Mucosa of rectum (tissue), 2 donors: ENCODE data around the gene MMAA.
"Not testable (repeated sequence)": the region's sequence is repeated elsewhere in the genome, so short reads cannot be mapped to it uniquely, and the experiment has no call there.

Experiments used
- H3K27ac ChIP-seq, 2 donors: one replicate each; pipeline ENCODE4 v1.7.0; 2013; ENCODE audit warnings: inconsistent platforms in 2 of 2, low read depth in 2 of 2, low read length in 2 of 2
- H3K27me3 ChIP-seq, 2 donors: one replicate each; pipeline ENCODE4 v1.7.0; 2013; ENCODE audit warnings: low read length in 2 of 2; ENCODE audit not compliant: control insufficient read depth in 2 of 2, insufficient read depth in 2 of 2
- H3K36me3 ChIP-seq, 2 donors: one replicate each; pipeline ENCODE4 v1.7.0; 2013; ENCODE audit warnings: low read length in 2 of 2; ENCODE audit not compliant: control insufficient read depth in 2 of 2, insufficient read depth in 2 of 2
- H3K4me1 ChIP-seq, 2 donors: one replicate each; pipeline ENCODE4 v1.7.0; 2013; ENCODE audit warnings: low read length in 2 of 2, mild to moderate bottlenecking in 1 of 2; ENCODE audit not compliant: control insufficient read depth in 2 of 2, insufficient read depth in 2 of 2
- H3K4me3 ChIP-seq, 2 donors: one replicate each; pipeline ENCODE4 v1.7.0; 2013; ENCODE audit warnings: low read length in 2 of 2
- H3K9ac ChIP-seq, 2 donors: one replicate each; pipeline ENCODE4 v1.7.0; 2013; ENCODE audit warnings: low read length in 2 of 2, low read depth in 1 of 2, mild to moderate bottlenecking in 1 of 2
- H3K9me3 ChIP-seq, 2 donors: one replicate each; pipeline ENCODE4 v1.7.0; 2013; ENCODE audit warnings: low read length in 2 of 2; ENCODE audit not compliant: control insufficient read depth in 2 of 2
- donor health status: healthy.
- donor health status: Normal muscosa, but diverticular disease.

The MMAA gene

DNA sequence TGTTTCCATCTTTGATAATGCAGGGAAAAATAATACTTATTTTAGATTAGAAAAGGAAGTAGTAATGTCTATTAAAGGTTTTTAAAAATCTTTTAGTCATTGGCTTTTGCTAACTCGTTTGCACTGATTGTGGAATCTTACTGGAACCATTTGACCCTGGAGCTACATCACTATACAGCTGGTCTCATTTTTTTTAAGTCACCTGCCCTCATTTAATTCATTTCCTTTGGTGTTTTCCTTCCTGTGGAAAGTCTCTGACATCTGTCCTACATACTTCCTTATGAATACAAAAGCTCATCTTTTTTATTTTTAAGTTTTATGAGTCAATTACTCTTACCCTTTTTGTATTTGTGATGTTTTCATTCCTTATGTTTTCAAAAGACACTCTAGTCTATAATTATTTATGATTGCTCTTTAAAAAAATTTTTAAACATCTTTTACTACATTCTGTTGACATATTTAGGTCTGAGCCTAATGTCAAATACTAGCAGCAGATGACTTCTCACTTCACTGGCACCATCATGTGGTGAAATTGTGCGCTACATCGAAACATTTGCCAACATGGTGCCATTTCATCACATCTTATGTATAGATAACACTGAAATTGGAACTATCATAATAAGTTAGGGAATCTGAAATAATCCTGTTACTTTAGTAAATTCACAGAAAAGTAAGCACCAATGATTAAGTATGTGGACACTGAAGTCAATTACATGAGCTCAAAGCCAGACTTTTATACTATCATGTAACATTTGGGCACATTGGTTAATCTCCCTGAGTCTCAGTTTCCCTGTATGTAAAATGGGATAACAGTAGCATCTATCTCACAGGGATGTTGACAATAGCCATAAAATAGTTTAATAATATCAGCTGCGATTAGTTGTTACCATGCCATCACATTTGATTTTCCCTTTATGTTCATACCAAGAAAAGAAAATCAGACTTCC lies 9.4 kb upstream of the MMAA start:
- no peak overlapping the region for H3K27ac ChIP-seq
- no peaks in the 10 kb centered on the region for H3K27me3 ChIP-seq
- no peak overlapping the region for H3K9ac ChIP-seq
- no peaks in the 10 kb centered on the region for H3K36me3 ChIP-seq
- H3K4me3 ChIP-seq = no peak overlapping the region
- H3K9me3 ChIP-seq = no peaks in the 10 kb centered on the region
- H3K4me1 ChIP-seq = no peaks in the 10 kb centered on the region

DNA sequence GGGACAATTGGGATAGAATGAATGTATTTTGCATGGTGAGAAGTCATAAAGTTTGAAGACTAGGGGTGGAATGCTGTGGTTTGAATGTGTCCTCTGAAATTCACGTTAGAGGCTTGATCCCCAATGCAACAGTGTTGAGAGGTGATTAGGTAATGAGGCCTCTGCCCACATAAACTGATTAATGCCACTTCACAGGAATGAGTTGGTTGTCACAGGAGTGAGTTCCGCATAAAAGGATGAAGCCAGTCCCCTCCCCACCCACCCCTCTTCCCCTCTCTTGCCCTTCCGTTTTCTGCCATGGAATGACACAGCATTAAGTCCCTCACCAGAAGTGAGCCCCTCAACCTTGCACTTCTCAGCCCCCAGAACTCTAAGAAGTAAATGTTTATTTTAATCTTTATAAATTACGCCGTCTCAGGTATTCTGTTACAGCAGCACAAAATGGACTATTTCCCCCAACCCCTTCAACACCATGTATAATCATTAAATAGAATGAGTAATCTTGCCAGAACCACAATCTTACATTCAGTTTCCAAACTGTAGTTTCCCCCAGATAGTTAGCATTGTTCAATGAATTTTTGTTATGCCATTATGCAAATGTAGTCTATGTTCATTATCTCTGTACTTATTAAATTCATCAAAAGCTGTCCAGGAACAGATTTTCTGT lies 5.5 kb upstream of the MMAA start:
- H3K9me3 ChIP-seq = no peaks in the 10 kb centered on the region
- no peak overlapping the region for H3K27ac ChIP-seq
- H3K9ac ChIP-seq = no peak overlapping the region
- no peak overlapping the region for H3K4me3 ChIP-seq
- H3K36me3 ChIP-seq = no peaks in the 10 kb centered on the region
- H3K27me3 ChIP-seq = no peaks in the 10 kb centered on the region
- H3K4me1 ChIP-seq = peaks cover 5 to 8% of the 10 kb centered on the region in 2 donors

DNA sequence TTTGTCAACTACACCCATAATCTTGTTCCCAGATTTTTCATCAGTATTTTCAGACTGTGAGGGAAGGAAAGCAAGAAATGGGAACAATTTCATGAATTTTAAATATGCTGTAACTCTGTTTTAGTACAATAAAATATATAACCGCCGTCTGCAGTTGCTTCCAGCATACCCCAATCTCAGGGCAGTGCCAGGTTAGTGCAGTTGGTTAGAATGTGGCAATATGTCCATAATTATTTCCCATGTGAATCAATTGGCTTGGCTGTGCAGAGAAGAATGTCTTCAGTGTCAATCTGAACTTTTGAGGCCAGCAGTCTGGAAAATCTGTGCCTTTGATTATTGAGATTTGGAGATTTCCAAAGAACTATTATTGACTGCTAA lies 5.0 kb upstream of the MMAA start:
- Histone ChIP-seq H3K9ac (no peak overlapping the region), H3K4me3 (no peak overlapping the region), H3K9me3 (no peaks in the 10 kb centered on the region)

DNA sequence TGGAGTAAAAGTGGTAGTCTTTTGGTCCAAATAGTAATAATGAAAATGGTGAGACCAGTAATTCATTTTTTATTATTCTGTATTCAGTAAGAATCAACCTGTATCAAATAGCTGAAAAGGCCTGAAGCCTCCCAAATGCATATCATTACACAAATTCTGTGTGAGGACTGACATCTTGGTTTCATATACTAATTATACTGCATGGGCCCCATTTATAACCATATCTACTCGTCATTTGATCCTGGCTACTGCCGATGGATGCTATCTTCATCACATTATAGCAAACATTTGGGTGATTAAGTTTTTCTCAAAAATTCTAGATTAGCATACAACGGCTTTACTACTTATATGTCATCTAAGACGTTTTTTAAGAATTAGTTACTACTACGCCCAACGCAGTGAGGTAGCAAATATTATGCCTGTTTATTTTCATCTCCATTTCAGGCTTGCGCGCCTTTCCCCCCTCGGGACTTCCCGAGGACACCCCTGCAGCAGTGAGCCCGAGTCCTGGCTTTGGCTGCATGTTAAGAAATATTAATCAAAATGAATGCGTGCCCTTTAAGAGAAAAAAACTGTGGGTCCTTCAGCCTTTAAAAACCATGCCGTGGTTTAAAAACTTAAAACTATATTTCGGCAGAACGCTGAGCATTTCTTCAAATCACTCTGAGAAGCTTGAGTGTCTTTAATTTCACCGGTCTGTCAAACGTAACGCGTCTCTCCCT lies 814 bp upstream of the MMAA start:
- no peaks in the 10 kb centered on the region for H3K9me3 ChIP-seq
- H3K27ac ChIP-seq = peak overlapping the region; percentile 97 to 99
- H3K27me3 ChIP-seq = no peaks in the 10 kb centered on the region
- H3K9ac ChIP-seq = peak overlapping the region; percentile 96 to 97
- H3K4me3 ChIP-seq = peak overlapping the region; percentile 95 to 97
- no peaks in the 10 kb centered on the region for H3K36me3 ChIP-seq
- peaks cover 5 to 11% of the 10 kb centered on the region in 2 donors for H3K4me1 ChIP-seq

More for the DNA sequence above, 5.0 kb upstream of the MMAA start:
- Histone ChIP-seq H3K4me1 (peaks cover 5 to 8% of the 10 kb centered on the region in 2 donors), H3K36me3 (no peaks in the 10 kb centered on the region), H3K27me3 (no peaks in the 10 kb centered on the region), H3K27ac (no peak overlapping the region)

DNA sequence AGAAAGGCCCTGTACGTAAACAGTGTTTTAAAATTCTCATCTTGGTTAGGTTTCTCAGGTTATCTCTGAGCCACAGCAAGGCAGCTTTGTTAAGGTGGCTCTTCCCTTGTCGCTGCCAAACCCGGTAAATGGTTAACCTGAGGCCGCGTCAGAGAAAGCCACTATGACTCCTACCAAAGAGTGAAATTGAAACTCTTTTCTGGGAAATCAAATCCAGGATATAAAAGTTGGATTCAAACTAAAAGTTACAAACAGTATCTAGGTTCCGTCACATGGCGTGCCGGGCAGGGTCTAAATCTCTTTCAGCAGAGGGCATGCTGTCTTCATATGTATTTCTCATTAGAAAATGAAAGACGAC lies 433 bp downstream of the MMAA start:
- Histone ChIP-seq H3K27ac (peak overlapping the region; percentile 97 to 99), H3K4me1 (peaks cover 5 to 11% of the 10 kb centered on the region in 2 donors), H3K4me3 (peak overlapping the region; percentile 95 to 97), H3K9me3 (no peaks in the 10 kb centered on the region), H3K27me3 (no peaks in the 10 kb centered on the region), H3K36me3 (no peaks in the 10 kb centered on the region), H3K9ac (peak overlapping the region; percentile 94 to 96)

DNA sequence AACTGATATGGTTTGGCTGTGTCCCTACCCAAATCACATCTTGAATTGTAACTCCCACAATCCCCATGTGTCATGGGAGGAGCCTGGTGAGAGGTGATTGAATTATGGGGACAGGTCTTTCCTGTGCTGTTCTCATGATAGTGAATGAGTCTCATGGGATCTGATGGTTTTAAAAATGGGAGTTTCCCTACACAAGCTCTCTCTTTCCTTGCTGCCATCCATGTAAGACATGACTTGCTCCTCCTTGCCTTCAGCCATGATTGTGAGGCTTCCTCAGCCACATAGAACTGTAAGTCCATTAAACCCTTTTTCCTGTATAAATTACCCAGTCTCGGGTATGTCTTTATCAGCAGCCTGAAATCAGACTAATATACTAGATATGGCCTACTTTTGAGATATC lies 2.9 kb downstream of the MMAA start:
- not testable (repeated sequence) for H3K9me3 ChIP-seq, H3K4me3 ChIP-seq, H3K9ac ChIP-seq, H3K27ac ChIP-seq, H3K27me3 ChIP-seq, H3K36me3 ChIP-seq
- H3K4me1 ChIP-seq = peaks cover 5 to 11% of the 10 kb centered on the region in 2 donors

DNA sequence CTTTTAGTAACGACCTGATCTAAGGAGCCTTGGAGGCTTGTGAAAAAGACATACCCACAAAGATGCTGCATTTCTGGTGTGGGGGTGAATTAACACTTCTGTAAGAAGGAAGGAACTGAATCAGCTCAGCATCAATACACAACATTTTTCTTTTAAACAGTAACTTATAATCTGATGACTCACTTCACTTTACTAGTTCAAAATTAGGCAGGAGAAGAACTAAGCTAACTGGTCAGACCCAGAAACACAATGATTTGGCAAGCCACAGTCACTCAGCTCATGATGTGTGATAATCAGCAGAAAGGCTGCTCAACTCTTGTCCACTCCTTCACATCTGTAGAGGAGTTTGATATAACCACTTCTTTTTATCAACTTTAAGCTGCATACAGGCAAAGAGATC lies 4.6 kb downstream of the MMAA start:
- no peaks in the 10 kb centered on the region for H3K27me3 ChIP-seq
- no peak overlapping the region for H3K27ac ChIP-seq
- H3K36me3 ChIP-seq = no peaks in the 10 kb centered on the region
- no peaks in the 10 kb centered on the region for H3K9me3 ChIP-seq
- no peak overlapping the region for H3K4me3 ChIP-seq
- H3K4me1 ChIP-seq = peaks cover 0 to 3% of the 10 kb centered on the region in 2 donors
- no peak overlapping the region for H3K9ac ChIP-seq

DNA sequence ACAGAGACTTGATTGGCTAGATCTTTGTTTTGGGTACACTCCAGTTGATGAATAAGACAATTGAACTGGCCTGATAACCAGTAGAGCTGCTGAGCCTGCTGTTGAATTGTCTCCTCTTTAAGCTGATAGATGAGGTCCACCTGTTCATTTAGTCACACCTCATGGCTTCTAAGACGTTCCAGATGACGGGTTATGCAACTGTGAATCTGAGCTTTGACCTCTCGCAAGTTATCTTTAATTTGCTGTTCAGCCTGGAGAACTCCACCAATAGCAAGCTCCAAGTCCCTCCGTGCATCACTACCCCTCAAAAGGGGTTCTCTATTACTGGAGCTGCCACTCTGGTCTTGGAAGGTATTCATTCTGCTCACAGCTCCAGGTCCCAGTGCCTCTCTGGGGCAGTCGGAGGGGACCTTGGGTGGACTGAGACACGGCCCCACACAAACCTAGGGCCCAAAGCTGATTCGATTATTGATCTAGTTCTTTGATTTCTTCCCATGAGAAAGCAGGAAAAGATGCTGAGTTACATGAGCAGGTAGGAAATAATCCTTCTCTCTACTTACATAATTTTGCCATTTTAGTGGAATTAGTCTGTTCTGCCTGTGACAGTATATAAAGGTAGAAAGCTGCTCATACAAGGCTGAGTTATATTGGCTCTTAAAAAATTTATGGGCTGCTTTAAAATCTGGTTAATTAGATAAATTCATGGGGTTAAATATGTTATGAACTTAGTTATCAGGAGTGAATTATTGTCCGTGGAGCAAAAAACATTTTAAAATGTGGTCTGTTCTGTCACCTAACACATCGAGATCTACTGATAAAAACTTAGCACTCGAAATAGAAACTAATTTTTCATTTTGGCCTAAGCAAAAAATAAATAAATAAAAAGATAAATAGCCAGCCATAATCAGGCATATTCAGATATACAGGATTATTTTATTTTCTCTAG lies 6.8 kb downstream of the MMAA start:
- H3K27ac ChIP-seq = no peak overlapping the region
- no peak overlapping the region for H3K4me3 ChIP-seq
- no peaks in the 10 kb centered on the region for H3K27me3 ChIP-seq
- H3K36me3 ChIP-seq = no peaks in the 10 kb centered on the region
- no peaks in the 10 kb centered on the region for H3K4me1 ChIP-seq
- H3K9ac ChIP-seq = no peak overlapping the region
- no peaks in the 10 kb centered on the region for H3K9me3 ChIP-seq

DNA sequence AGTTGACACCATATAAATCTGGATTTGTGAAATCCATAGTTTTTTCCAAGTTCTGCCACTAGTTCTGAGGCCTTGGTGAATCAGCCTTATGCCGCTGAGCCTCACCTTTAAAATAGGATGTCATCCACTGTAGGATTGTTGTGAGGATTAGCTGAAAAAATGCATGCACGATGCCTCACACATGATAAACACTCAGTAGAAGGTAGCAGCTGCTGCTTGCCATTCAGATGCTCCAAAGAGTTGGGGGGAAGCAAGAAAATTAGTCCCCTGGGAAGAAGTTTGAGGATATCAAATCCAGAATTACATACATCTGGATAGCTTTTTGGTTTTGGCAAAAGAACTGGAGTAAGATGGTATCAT lies 7.4 kb downstream of the MMAA start:
- H3K36me3 ChIP-seq = no peaks in the 10 kb centered on the region
- H3K27me3 ChIP-seq = no peaks in the 10 kb centered on the region
- no peak overlapping the region for H3K4me3 ChIP-seq
- H3K27ac ChIP-seq = no peak overlapping the region
- H3K4me1 ChIP-seq = no peaks in the 10 kb centered on the region
- no peaks in the 10 kb centered on the region for H3K9me3 ChIP-seq
- no peak overlapping the region for H3K9ac ChIP-seq
